Measurements from ENCODE around the gene PPARG.

DNA sequence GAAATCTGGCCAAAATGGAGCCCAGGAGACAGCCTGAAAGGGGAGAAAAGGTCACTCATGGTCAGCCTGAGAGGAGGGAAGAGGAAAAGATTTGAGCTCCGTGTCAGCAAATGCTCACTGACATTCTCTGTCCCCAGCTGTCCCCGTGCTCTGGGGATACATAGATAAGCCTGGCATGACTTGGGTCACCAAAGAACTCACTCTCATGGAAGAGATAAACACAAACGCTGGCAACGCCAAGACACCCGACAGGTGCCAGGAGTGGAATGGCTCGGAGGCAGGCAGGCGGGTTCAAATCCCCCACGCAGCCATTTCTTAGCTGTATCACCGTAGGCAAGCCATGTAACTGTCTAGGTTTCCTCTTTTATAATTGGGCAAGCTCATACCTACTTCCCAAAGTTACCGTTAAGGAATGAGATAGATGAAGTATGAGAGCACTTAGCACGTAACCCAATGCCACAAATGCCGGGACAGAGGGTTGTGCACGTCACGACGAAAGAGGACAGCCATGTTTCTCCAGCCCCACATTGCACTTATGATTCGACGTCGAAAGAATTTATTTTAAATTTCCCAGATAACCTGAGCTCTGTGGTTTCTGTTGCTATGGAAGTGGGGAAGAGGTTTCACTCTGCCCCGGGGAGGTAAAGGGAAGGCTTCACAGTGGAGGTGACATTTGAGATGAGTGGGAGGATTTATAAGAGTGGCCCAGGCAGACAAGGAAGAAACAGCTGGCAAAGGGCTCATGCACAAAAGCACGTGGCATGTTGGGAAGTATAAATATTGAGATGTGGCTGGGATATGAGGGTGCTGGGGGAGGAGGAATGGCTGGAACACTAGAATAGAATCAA is 154.0 kb downstream of the PPARG start:
- TF ChIP-seq POLR2A (IDR thresholded peaks at IDR 0.05) (no peak), CTCF (IDR thresholded peaks at IDR 0.05) (no peak), POLR2AphosphoS5 (IDR thresholded peaks at IDR 0.05) (no peak)
